ENCODE results near the gene PHYHD1.

DNA sequence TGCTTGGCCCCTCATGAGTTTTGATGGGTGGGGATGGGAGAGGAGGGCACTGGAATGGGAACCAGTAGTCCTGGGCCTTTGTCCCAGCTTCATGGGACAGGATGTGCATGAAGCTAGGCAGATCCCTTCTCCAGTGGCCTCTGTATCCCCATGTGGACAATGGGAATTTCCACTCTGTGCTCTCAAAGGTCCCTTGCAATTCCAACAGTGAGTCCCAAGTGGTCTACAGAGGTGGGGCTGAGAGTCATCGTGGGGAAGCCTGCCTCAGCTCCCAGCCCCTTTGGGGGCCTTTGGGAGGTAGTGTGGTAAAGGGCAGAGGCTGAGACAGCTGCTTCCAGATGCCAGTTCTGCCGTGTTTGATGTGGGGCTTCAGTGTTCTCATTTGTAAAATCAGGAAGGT is 1.9 kb upstream of the PHYHD1 start:
- TF ChIP-seq SP1 (IDR thresholded peaks at IDR 0.05; ENCODE audit: low read depth, low read length), result no peak
- TF ChIP-seq, protein P1, sequence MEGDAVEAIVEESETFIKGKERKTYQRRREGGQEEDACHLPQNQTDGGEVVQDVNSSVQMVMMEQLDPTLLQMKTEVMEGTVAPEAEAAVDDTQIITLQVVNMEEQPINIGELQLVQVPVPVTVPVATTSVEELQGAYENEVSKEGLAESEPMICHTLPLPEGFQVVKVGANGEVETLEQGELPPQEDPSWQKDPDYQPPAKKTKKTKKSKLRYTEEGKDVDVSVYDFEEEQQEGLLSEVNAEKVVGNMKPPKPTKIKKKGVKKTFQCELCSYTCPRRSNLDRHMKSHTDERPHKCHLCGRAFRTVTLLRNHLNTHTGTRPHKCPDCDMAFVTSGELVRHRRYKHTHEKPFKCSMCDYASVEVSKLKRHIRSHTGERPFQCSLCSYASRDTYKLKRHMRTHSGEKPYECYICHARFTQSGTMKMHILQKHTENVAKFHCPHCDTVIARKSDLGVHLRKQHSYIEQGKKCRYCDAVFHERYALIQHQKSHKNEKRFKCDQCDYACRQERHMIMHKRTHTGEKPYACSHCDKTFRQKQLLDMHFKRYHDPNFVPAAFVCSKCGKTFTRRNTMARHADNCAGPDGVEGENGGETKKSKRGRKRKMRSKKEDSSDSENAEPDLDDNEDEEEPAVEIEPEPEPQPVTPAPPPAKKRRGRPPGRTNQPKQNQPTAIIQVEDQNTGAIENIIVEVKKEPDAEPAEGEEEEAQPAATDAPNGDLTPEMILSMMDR (IDR thresholded peaks at IDR 0.05 in 2 of 3, conservative IDR thresholded peaks at IDR 0.05 in 1 of 3; ENCODE audit: control insufficient read depth in 2 of 3, extremely low read depth in 1 of 3, insufficient read depth in 1 of 3, low read depth in 3 of 3, low read length in 3 of 3), result no peak
- TF ChIP-seq NFYB (IDR thresholded peaks at IDR 0.05; ENCODE audit: insufficient read depth, low read depth, low read length), result no peak
